ENCODE measurements around the gene CATSPERZ. TPM values are rescaled to one million over a fixed set of nuclear protein-coding genes. Genes with fewer than 3 reads are reported as not detected.

Gene CATSPERZ
- total RNA-seq, 1 donor from 2014 or later, result not detected

DNA sequence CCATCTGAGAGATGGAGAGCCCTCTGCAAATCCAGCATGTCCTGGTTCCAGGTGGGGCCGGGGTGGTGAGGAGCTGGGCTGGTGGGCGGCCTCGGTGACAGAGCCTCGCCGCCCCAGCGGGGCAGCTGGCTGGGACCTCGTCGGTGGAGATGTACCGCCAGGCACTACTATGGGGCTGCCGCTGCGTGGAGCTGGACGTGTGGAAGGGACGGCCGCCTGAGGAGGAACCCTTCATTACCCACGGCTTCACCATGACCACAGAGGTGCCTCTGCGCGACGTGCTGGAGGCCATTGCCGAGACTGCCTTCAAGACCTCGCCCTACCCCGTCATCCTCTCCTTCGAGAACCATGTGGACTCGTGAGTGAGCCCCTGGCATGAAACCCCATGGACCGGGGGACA, 41.8 kb upstream of the CATSPERZ start:
- TF ChIP-seq, protein P1, sequence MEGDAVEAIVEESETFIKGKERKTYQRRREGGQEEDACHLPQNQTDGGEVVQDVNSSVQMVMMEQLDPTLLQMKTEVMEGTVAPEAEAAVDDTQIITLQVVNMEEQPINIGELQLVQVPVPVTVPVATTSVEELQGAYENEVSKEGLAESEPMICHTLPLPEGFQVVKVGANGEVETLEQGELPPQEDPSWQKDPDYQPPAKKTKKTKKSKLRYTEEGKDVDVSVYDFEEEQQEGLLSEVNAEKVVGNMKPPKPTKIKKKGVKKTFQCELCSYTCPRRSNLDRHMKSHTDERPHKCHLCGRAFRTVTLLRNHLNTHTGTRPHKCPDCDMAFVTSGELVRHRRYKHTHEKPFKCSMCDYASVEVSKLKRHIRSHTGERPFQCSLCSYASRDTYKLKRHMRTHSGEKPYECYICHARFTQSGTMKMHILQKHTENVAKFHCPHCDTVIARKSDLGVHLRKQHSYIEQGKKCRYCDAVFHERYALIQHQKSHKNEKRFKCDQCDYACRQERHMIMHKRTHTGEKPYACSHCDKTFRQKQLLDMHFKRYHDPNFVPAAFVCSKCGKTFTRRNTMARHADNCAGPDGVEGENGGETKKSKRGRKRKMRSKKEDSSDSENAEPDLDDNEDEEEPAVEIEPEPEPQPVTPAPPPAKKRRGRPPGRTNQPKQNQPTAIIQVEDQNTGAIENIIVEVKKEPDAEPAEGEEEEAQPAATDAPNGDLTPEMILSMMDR (IDR thresholded peaks at IDR 0.05; ENCODE audit: insufficient read depth, low read length, poor library complexity, severe bottlenecking), result no peak
- H3K27me3 ChIP-seq (ENCODE audit: control insufficient read depth, insufficient read depth, low read length), result no peaks in the 10 kb centered on the region
- H3K36me3 ChIP-seq (ENCODE audit: control insufficient read depth, insufficient read depth, low read length), result peaks cover 2% of the 10 kb centered on the region
- no peak overlapping the region for H3K4me3 ChIP-seq (ENCODE audit: low read depth, low read length)
- DNase-seq (ENCODE audit: low read depth), result no peak

DNA sequence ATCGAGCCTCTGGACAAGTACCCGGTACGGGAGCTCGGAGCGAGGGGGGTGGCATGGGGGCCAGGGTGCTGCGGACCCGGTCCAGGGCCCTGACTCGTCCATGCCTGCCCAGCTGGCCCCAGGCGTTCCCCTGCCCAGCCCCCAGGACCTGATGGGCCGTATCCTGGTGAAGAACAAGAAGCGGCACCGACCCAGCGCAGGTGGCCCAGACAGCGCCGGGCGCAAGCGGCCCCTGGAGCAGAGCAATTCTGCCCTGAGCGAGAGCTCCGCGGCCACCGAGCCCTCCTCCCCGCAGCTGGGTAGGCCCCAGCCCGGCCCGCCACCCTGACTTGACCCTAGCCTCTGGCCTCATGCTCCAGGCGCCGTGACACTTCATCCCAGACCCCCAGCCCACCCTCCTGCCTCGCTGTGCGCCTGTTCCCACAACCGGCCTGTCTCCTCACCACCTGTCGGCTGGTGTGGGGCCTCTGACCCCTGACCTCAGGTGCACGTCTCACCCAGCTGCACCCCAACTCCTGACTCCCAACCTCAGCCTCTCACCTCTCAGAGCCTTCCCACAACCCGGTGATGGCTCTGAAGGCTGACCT, 41.1 kb upstream of the CATSPERZ start:
- peaks cover 2% of the 10 kb centered on the region for H3K36me3 ChIP-seq (ENCODE audit: control insufficient read depth, insufficient read depth, low read length)
- H3K27me3 ChIP-seq (ENCODE audit: control insufficient read depth, insufficient read depth, low read length), result no peaks in the 10 kb centered on the region
- no peak for DNase-seq (ENCODE audit: low read depth)
- H3K4me3 ChIP-seq (ENCODE audit: low read depth, low read length), result no peak overlapping the region
- TF ChIP-seq, protein P1 (IDR thresholded peaks at IDR 0.05; ENCODE audit: insufficient read depth, low read length, poor library complexity, severe bottlenecking), result no peak

DNA sequence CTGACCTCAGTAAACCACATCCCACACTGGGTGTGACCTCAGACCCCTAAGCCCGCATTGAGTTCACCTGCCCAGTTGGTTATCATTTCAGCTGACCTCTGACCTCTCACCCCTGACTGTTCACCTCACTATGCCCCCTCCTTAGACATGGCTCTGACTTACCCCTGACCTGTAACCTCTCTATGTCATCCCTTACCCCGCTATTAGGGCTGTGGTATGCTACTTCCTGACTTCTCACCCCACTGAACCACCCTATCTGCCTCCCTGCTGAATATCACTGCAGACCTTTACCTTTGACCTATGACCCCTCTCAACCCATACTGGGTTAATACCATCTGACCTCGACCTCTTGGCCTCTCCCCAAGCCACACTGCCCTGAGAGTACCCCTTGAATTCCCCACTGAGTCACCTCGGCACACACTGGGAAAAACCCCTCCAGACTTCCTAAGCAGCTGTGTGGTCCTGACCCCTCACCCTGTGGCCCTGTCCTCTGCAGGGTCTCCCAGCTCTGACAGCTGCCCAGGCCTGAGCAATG, 40.6 kb upstream of the CATSPERZ start:
- Histone ChIP-seq H3K4me3 (ENCODE audit: low read depth, low read length) (no peak overlapping the region), H3K27me3 (ENCODE audit: control insufficient read depth, insufficient read depth, low read length) (no peaks in the 10 kb centered on the region), H3K36me3 (ENCODE audit: control insufficient read depth, insufficient read depth, low read length) (peaks cover 2% of the 10 kb centered on the region)
- TF ChIP-seq, protein P1 (IDR thresholded peaks at IDR 0.05; ENCODE audit: insufficient read depth, low read length, poor library complexity, severe bottlenecking), result no peak
- no peak for DNase-seq (ENCODE audit: low read depth)

DNA sequence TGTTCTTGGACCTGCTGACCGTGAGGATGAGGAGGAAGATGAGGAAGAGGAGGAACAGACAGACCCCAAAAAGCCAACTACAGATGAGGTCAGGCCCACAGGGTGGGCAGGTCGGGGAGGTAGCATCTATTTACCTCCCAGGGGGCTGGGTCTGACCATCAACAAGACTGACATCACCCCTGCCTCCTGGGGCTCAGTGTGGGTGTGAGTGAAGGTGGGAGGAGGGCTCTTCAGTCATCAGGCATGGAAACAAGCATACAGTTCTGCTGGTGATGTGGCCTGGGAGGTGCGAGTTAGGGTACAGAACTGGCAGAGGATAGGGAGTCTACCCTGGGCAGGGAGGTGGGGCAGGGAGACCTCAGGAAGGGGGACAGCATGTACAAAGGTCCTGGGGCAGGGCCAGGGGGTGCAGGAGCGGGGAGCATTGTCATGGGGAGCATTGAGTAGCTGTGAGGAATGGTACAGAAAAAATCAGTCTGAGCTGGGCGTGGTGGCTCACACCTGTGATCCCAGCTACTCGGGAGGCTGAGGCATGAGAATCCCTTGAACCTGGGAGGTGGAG, 39.9 kb upstream of the CATSPERZ start:
- Histone ChIP-seq H3K36me3 (ENCODE audit: control insufficient read depth, insufficient read depth, low read length) (peaks cover 2% of the 10 kb centered on the region), H3K4me3 (ENCODE audit: low read depth, low read length) (no peak overlapping the region), H3K27me3 (ENCODE audit: control insufficient read depth, insufficient read depth, low read length) (no peaks in the 10 kb centered on the region)
- TF ChIP-seq, protein P1 (IDR thresholded peaks at IDR 0.05; ENCODE audit: insufficient read depth, low read length, poor library complexity, severe bottlenecking), result no peak
- no peak for DNase-seq (ENCODE audit: low read depth)

DNA sequence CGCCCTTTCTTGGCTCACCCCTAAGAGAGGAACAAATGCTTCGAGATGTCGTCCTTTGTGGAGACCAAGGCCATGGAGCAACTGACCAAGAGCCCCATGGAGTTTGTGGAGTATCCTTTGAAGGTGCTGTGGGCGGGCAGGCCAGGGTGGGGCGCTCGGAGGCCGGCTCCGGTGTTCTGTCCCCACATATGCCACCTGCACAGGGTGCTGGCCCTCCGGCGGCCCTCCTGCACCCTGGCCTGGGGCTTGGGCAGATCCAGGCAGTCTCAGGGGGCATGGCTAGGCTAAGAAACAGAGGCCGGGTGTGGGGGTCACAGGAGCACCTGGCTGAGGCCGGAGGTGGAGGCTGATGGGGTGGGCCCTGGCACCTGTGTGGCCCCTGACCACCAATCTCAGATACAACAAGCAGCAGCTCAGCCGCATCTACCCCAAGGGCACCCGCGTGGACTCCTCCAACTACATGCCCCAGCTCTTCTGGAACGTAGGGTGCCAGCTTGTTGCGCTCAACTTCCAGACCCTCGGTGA, 38.5 kb upstream of the CATSPERZ start:
- Histone ChIP-seq H3K27me3 (ENCODE audit: control insufficient read depth, insufficient read depth, low read length) (no peaks in the 10 kb centered on the region), H3K36me3 (ENCODE audit: control insufficient read depth, insufficient read depth, low read length) (peaks cover 3% of the 10 kb centered on the region), H3K4me3 (ENCODE audit: low read depth, low read length) (no peak overlapping the region)
- DNase-seq (ENCODE audit: low read depth), result no peak
- TF ChIP-seq, protein P1 (IDR thresholded peaks at IDR 0.05; ENCODE audit: insufficient read depth, low read length, poor library complexity, severe bottlenecking), result no peak
